Ishikawa (cell line): ENCODE data around the gene MYADM.

Source experiments
- CEBPB ChIP-seq: IDR thresholded peaks from 2 replicates; pipeline ENCODE4 v1.6.1; 2012
- CREB1 ChIP-seq: IDR thresholded peaks from 2 replicates; pipeline ENCODE4 v1.6.1; 2012; ENCODE audit warnings: low read depth
- EGR1 ChIP-seq: IDR thresholded peaks from 2 replicates; pipeline ENCODE4 v1.6.1; 2012
- EP300 ChIP-seq: IDR thresholded peaks from 2 replicates; pipeline ENCODE4 v1.6.1; 2012; ENCODE audit warnings: borderline replicate concordance
- FOXM1 ChIP-seq: IDR thresholded peaks from 2 replicates; pipeline ENCODE4 v1.6.1; 2012; ENCODE audit warnings: low read depth, borderline replicate concordance
- NFIC ChIP-seq: IDR thresholded peaks from 2 replicates; pipeline ENCODE4 v1.6.1; 2012
- RAD21 ChIP-seq: IDR thresholded peaks from 2 replicates; pipeline ENCODE4 v1.6.1; 2012; ENCODE audit warnings: low read depth
- REST ChIP-seq: IDR thresholded peaks from 2 replicates; pipeline ENCODE4 v1.6.1; 2012; ENCODE audit warnings: low read depth, mild to moderate bottlenecking
- TAF1 ChIP-seq: IDR thresholded peaks from 2 replicates; pipeline ENCODE4 v1.6.1; 2012; ENCODE audit warnings: low read depth, mild to moderate bottlenecking
- TCF12 ChIP-seq: IDR thresholded peaks from 2 replicates; pipeline ENCODE4 v1.6.1; 2012; ENCODE audit warnings: low read depth
- TEAD4 ChIP-seq: IDR thresholded peaks from 2 replicates; pipeline ENCODE4 v1.6.1; 2012
- USF1 ChIP-seq: IDR thresholded peaks from 2 replicates; pipeline ENCODE4 v1.6.1; 2012
- YY1 ChIP-seq: IDR thresholded peaks from 2 replicates; pipeline ENCODE4 v1.6.1; 2012; ENCODE audit warnings: low read depth
- ZBTB7A ChIP-seq: IDR thresholded peaks from 2 replicates; pipeline ENCODE4 v1.6.1; 2012; ENCODE audit warnings: low read depth
- TF ChIP-seq, protein P1 (sequence below): IDR thresholded peaks from 2 replicates; pipeline ENCODE4 v1.6.1; 2012

Gene MYADM, protein sequence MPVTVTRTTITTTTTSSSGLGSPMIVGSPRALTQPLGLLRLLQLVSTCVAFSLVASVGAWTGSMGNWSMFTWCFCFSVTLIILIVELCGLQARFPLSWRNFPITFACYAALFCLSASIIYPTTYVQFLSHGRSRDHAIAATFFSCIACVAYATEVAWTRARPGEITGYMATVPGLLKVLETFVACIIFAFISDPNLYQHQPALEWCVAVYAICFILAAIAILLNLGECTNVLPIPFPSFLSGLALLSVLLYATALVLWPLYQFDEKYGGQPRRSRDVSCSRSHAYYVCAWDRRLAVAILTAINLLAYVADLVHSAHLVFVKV

DNA sequence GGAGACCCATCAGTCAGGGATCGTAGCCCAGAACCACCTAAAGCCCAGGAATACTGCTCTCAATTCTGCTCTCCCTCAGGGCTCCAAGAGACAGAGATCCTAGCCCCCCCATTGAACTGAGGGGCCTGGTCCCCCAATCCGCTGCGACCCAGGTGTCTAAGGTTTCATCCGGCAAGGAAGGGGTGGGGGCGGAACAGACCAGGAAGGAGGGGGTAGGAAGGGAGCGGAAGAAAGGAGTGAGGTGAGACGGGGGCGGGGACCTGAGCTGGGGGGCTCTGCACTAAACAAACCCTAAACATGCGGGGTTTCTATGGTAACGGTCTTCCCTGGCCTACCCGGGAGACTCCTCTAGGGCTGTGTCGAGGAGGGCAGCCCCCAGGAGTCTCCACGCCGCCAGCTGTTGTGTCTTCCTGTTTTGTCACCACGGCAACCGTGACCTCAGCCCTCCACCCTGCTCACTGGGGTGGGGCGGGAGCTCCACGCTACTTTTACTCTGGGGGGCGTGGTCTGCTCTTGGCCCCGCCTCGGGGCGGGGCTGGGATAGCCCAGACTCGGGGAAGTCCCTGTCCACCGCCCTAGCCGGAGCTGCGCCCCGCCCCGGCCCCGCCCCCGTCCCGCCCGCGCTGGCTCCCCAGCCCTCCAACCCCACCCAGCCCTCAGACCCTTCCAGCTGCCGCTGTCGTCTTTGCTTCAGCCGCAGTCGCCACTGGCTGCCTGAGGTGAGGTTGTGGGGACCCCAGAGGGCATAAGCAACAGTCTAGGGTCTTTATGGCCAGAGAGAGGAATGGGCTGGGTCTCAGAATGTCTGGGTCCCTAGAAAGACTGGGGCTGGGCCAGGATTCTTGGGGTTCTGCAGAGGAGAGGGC lies at the start of gene MYADM:
TSS of gene MYADM (plus strand) at position 659 of the 866 bp plus-strand sequence. CDS start 5,647 bp downstream, outside the sequence.
- no peak for TF ChIP-seq TAF1
- 0 out of 2 replicates have a peak, but pooled peaks have one; percentile 4 for TF ChIP-seq EP300
- no peak for TF ChIP-seq ZBTB7A
- TF ChIP-seq REST = no peak
- TF ChIP-seq YY1 = no peak
- TF ChIP-seq NFIC = no peak
- TF ChIP-seq, protein P1, sequence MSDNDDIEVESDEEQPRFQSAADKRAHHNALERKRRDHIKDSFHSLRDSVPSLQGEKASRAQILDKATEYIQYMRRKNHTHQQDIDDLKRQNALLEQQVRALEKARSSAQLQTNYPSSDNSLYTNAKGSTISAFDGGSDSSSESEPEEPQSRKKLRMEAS = peak; percentile 53
- TF ChIP-seq USF1 = no peak

DNA sequence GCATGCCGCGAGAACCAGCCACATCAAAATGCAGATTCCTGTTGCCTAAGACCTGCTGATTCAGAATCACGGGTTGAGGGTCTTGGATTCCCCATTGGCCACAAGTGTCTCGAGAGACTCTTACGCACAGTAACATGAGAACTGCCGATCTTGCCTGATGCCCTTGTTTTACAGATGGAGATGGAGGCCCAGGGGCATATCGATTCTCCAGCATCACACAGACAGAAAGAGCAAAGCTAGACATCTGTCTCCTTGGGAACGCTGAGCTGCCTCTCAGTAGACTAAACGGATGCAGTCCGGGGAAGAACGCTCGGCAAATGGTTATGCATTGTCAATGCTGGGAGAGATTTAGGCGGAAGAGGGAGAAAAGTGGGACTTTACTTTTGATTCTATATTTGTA lies 48.9 kb upstream of the MYADM start:
- TF ChIP-seq USF1 (no peak), EGR1 (no peak), CREB1 (no peak), TAF1 (no peak), CEBPB (no peak), FOXM1 (no peak), TEAD4 (no peak), ZBTB7A (no peak)
- TF ChIP-seq, protein P1 = no peak

GRCh38 chr19:53819861-53820260 lies 47.8 kb upstream of the MYADM start:
- TF ChIP-seq TCF12 (no peak), USF1 (no peak), CREB1 (no peak), EGR1 (no peak), NFIC (no peak), TEAD4 (no peak), RAD21 (no peak), REST (no peak), YY1 (no peak), CEBPB (no peak), FOXM1 (no peak), EP300 (no peak), TAF1 (no peak), ZBTB7A (no peak)
- TF ChIP-seq, protein P1 = no peak

GRCh38 chr19:53823380-53824120 lies 44.1 kb upstream of the MYADM start:
- TF ChIP-seq TCF12 = no peak
- TF ChIP-seq EP300 = no peak
- no peak for TF ChIP-seq YY1
- no peak for TF ChIP-seq REST
- no peak for TF ChIP-seq RAD21
- no peak for TF ChIP-seq TAF1
- TF ChIP-seq NFIC = no peak
- TF ChIP-seq TEAD4 = no peak
- no peak for TF ChIP-seq USF1
- no peak for TF ChIP-seq EGR1
- no peak for TF ChIP-seq FOXM1
- no peak for TF ChIP-seq ZBTB7A
- no peak for TF ChIP-seq CREB1
- TF ChIP-seq, protein P1 = no peak
- no peak for TF ChIP-seq CEBPB
